GM12864 (cell line): Measurements from ENCODE around the gene NFAM1.

Experiments used
- DNase-seq: peaks from one replicate; pipeline ENCODE4 v3.0.0-alpha.2; 2011; ENCODE audit warnings: low read depth
- H3K4me3 ChIP-seq: 2 replicates; pipeline ENCODE4 v1.5.1; 2011; ENCODE audit warnings: mild to moderate bottlenecking, low read depth, low read length, control low read depth
- TF ChIP-seq, protein P1 (sequence below): IDR thresholded peaks from 2 replicates; pipeline ENCODE4 v1.5.1; 2011; ENCODE audit warnings: low read depth, mild to moderate bottlenecking, moderate library complexity, low read length, control low read depth, inconsistent platforms; ENCODE audit errors: missing control alignments

The NFAM1 gene

DNA sequence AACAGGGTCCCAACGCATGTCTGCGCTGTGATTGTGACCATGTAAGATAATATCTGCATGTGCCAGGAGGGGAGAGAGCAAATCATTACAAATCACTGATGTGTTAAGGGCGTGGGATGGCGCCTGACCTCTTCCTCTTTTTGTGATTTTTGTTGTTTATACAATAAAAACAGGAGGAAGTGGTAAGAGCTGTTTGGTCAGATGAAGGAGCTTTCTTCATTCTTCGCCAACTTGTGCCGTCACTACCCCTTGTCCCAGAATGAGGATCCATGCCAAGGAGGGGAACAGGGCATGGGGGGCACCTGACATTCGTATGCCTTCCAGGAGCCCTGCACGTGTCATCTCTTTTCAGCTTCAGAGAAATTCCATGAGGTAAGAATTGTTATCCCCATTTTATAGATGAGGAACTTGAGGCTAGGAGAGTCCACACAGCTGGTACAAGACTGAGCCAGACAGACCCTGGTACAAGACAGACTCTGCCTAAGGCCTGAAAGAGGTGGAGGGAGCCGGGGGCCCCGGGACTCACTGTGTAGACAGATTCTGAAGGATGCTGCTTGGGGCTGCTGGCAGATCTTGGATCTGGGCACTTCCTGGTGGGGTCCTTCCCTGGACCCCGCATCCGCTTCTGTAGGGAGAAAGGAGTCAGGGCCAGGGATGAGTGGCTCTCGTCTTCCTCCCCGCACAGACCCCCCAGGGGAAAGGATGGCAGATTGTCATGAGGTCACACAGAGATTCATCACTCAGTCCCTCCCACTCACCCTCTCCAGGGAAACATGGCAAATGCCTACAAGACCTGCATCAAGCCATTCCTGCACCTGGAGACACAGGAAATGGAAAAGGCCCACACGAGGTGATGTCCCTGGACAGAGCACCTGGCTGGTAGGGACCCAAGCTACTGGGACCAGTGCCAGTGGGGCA, 34.6 kb downstream of the NFAM1 start:
- TF ChIP-seq, protein P1, sequence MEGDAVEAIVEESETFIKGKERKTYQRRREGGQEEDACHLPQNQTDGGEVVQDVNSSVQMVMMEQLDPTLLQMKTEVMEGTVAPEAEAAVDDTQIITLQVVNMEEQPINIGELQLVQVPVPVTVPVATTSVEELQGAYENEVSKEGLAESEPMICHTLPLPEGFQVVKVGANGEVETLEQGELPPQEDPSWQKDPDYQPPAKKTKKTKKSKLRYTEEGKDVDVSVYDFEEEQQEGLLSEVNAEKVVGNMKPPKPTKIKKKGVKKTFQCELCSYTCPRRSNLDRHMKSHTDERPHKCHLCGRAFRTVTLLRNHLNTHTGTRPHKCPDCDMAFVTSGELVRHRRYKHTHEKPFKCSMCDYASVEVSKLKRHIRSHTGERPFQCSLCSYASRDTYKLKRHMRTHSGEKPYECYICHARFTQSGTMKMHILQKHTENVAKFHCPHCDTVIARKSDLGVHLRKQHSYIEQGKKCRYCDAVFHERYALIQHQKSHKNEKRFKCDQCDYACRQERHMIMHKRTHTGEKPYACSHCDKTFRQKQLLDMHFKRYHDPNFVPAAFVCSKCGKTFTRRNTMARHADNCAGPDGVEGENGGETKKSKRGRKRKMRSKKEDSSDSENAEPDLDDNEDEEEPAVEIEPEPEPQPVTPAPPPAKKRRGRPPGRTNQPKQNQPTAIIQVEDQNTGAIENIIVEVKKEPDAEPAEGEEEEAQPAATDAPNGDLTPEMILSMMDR, result no peak
- peak overlapping the region; percentile 0; the same call in 1 of the 2 replicates for H3K4me3 ChIP-seq
- peak; percentile 42 for DNase-seq

DNA sequence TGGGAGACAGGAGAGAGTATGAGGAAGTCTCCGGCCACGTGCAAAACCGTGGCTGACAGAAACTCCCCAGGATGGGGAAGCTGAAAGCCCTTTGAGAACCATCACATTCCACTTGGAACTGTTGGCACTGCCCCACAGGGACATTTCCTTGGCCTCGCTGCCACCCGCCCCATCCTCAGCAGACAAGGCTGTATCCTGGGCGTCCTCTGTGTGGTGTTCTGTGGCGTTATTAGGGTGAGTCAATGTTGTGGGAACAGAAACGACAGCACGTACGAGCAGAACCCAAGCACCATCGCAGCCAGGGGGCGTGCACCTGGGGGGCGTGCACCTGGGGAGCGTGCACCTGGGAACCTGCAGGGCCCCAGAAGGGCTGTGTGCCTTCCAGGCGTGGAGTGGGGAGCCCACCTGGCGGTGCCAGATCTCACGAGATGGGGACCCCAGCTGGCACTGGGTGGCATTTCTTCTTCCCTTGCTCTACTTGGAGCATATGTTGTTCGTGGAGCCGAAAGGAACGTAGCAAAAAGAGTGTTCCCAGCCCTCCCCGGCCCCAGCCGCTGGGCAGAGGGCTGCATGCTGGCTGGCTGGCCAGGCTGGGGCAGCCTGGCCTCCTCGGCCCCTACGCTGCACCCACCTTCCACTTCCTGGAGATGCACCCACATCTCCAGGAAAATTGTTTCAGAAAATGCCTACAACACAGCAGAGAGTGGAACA, 35.4 kb downstream of the NFAM1 start:
- DNase-seq, result no peak
- TF ChIP-seq, protein P1, result peak; percentile 24
- H3K4me3 ChIP-seq, result peak overlapping the region; percentile 0

DNA sequence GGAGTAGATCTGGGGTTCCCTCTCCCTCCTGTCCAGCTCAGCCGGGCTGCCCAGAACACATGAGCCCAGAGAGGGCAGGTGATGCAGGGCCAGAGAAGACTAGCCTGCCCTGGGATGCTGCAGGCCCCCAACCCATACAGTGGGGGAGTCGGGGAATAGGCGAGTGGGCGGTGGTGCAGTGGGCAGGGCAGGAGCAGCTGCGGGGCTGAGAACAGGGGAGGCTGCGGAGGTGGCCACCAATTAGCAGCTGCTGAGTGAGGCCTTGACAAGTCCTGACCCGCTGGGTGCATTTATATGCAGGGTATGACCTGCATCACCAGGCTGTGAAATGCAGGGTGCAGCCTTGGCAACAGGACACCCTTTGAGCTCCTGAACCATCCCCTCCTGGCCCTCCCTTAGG, 43.1 kb downstream of the NFAM1 start:
- TF ChIP-seq, protein P1, result no peak
- no peak overlapping the region for H3K4me3 ChIP-seq
- DNase-seq, result no peak

DNA sequence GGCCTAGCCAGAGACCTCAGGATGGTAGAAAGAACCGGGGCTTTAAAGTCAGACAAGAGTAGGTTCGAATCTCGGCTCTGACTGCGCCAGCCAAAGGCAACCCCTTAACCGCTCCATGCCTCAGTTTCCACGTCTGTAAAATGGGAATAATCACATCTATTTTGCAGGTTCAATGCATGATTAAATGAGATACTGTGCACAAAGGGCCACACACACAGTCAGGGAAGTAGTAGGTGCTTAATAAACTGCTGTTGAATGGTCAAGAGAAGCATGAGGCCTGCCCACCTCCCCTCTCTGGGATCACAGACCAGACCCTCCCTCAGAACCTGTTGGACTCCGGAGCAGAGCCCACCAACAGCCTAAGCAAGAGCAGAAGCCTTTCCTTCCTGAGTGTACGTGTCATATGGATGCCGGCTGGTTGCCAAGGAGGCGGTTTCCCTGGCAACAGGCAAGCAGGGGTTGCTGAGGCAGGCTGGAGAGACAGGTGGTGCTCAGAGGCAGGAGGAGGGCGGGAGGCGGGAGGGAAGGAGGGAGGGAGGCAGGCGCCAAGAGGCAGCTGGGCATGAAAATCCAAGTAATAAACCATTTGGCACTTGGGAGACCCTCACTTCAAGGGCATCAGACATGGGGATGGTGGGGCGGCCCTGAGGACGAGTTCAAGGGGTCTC, 43.9 kb downstream of the NFAM1 start:
- TF ChIP-seq, protein P1, result no peak
- no peak overlapping the region for H3K4me3 ChIP-seq
- no peak for DNase-seq

DNA sequence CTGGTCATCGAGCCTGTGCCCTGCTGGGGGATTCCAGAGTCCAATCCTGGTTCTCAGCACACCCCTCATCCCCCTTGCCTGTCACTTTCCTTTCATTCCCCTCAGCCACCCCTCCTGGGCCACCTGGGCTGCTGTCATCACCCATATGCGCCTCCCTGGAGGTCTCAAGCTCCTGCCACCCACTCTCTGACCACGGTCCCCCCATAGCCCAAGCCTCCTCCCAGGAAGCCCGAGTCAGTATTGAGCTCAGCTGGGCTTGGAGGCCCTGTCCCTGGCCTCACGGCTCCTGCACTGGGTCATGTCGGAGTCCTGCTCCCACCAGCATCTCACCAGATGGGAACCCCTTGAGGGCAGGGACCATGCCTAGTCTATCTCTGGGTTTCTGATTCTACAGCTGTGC, 44.6 kb downstream of the NFAM1 start:
- no peak for DNase-seq
- H3K4me3 ChIP-seq, result no peak overlapping the region
- TF ChIP-seq, protein P1, result no peak

DNA sequence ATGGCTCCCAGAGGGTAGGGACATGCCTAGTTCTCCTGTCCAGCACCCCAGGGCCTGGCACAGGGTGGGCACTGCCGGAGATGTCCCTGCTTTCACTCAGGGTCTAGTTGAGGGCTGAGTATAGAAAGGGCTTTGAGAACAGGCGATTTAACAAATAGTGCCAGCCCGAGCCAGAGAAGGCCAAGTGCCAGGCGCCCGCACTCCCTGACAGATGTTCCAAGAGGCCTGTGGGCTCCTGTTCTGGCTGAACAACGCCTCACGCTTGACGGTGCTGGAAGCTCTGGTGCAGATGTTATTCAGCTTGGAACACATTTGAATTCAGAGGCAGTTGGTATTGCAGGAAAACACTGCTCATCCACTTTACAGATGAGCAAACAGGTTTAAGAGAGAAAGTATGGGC, 46.5 kb downstream of the NFAM1 start:
- H3K4me3 ChIP-seq, result no peak overlapping the region
- TF ChIP-seq, protein P1, result no peak
- DNase-seq, result no peak
